ENCODE data around the gene NOD2.
A peak's percentile ranks its signal among the peaks of the same experiment; 100 is the strongest.

NOD2 gene

DNA sequence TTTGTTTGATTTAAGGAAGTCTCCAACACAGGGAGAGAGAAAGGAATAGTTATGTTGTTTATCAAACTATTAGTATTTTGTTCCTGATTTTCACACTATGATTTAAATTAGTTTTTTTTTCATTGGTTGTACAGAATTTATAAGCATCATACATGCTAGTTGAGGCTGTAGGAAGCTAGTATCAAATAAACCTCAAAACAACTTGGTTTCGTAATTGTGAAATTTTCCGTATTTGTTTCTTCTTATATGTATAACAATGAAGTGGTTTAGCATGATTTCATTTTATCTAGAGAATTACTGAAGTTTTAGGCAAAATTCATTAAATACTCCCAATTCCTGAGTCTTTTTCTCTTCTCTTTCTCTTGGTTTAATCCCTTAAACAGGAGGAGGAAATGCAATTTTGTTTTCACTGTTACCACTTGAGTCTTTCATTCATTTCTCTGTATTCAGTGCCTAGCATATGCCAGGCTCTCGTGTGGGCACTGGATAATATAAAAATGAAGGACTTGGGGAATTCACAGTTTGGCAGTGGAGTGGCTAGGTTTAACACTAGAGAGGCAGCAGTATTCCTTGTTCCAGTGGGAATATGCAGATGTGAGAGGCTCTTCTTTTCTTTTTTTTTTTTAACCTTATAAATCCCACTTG is 50.3 kb downstream of the NOD2 start:
- DNase-seq, result no peak

DNA sequence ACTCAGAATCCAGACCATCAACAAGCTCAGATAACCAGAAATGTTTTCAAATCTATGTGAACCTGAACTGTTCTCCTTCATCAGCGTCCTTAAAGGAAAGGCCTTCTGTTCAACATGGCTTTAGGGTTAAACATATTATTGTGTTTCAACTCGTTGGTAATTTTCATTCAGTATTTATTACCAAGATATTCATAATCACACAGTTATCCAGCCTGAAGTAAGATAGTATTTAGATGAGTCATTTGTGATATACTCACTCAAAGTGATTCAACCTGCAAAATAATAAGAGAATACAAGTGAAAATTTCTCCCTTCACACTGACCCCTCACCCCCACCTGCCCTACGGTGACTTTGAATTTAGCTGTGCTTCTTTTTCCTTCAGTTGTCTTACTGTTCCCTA is 51.5 kb downstream of the NOD2 start:
- no peak for DNase-seq

DNA sequence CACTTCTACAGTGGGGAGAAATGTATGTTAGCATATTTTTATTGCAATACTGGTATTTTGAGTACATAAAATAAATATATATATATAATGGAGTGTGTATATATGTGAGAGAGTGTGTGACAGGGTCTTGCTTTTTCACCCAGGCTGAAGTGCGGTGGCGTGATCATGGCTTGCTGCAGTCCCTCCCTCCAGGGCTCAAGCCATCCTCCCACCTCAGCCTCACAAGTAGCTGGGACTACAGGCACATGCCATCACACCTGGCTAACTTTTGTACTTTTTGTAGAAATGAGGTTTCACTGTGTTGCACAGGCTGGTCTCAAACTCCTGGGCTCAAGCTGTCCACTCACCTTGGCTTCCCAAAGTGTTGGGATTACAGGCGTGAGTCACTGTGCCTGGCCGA is 52.5 kb downstream of the NOD2 start:
- DNase-seq, result no peak

DNA sequence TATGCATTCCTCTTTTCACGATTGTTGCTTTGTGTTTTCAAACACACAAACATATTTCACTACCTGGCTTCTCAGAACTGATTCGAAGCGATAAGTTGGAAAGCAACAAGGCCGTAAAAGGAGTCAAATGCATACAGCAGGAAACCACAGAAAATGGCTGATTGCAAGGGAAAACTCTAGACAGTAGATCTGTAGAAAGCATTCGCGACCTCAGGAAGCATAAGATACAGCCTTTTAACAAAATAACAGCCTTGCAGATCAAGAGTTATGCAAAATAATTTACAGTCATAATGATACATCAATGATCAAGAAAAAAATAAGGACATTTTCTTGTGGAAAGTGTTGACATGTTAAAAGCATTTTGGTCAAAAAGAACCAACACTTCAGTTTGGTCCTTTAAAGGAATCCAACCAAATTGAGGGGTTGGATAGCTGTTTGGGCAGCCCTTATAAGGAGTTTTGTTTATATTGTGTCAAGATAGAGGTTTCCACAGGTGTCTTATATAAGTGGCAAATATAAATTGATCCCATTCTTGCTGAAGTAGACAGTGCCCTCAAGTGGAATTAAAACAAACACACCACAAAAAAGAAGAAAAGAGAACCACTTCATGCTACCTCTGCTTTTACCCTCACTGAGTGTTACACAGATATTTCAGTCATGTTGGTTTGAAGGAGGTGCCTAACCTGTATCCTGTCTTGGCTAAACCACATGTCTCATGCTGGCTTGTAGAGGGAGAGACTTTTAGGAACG is 54.0 kb downstream of the NOD2 start:
- DNase-seq, result peak; percentile 4

DNA sequence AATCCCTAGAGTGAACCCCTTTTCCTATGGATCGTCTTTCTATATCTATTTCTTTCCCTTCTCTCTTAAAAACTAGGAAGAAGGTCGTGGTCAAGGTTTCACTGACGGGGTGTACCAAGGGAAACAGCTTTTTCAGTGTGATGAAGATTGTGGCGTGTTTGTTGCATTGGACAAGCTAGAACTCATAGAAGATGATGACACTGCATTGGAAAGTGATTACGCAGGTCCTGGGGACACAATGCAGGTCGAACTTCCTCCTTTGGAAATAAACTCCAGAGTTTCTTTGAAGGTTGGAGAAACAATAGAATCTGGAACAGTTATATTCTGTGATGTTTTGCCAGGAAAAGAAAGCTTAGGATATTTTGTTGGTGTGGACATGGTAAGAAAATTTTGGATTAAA is 58.1 kb downstream of the NOD2 start:
- DNase-seq, result no peak

DNA sequence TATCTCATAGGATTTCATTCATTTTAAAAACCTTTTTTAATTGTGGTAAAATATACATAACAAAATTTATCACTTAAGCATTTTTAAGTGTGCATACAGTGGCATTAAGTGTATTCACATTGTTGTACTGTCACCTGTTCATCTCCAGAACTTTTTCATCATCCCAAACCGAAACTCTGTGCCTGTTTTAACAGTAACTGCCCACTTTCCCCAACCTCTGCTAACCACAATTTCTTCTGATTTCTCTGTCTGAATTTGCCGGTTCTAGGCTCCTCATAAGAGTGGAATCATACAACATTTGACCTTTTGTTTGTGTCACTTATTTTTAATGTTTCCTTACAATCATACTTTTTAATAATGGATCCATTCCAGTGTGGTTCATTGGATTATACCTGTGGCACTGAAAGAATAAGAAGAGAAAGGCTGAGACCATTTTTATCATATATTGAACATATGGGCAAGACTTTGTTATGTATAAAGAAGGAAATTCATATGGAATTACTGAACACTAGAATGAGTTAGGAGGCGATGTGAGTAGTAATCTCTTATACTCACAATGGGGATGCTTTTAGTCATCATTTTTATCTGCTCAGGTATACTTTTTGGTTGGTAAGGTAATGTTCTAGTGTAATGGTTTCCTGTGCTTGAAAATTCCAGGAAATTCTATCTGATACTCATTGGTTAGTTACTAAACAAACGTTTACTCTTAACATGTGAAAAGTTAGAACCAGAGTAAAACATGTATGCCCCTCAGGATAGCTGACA is 59.2 kb downstream of the NOD2 start:
- no peak for DNase-seq

DNA sequence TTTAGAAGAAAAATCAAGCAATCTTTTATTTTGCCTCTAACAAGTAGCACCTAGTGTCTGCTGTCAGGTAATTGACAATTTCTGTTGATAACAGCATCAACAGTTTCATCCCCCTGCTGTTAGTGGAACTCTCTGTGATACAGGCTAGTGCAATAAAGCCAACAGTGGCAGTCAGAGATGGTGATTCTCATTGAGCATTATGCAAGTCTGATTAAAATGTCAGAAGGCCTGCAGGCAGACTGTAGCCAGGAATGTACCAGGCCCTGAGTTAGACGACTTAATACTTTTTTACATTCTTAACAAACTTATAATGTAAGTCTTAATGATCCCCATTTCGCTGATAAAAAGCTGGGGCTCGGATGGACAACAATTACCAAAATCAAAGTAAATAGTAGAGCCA is 63.1 kb downstream of the NOD2 start:
- DNase-seq, result no peak

DNA sequence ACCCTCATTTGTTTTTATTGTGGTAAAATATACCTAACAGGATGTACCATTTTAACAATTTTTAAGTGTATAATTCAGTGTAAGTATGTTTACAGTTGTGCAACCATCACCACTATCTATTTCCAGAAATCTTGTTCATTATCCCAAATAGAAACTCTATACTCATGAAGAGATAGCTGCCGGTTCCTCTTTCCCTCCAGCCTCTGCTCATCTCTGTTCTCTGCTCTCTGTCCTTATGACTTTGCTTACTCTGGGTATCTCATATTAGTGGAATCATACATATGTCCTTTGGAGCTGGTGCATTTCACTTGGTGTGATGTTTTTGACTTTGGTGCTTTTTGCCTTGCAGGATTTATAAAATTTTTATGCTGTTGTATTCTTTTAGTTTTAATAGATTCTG is 67.9 kb downstream of the NOD2 start:
- no peak for DNase-seq

DNA sequence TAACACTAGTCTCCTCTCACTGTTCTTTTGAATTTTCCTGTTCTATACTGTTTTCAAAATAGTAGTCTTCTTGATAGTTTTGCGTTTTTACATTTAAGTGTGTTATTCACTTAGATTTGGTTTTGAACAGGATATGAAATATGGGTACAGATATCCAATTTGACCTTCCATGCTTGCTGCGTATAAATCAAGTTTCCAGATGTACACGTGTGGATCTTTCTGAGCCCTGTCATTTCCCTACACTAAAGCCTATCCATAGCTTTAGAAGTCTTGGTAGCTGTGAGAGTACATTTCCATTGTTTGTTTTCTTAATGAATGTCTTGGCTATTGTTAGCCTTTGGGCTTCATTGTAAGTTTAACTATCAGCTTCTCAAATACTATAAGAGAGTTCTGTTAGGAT is 68.8 kb downstream of the NOD2 start:
- DNase-seq, result no peak

DNA sequence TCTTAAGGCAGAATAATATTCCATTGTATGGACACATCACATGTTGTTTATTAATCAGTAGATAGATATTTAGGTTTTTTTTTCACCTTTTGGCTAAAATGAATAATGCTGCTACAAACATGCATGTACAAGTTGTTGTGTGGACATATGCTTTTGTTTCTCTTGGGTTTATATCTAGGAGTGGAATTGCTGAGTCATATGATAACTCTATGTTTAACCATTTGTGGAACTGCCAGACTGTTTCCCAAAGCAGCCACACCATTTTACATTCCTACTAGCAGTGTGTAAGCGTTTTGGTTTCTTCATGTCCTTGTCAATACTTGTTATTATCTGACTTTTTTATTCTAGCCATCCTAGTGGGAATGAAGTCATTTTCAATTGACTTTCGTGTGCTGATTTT is 69.8 kb downstream of the NOD2 start:
- no peak for DNase-seq

DNA sequence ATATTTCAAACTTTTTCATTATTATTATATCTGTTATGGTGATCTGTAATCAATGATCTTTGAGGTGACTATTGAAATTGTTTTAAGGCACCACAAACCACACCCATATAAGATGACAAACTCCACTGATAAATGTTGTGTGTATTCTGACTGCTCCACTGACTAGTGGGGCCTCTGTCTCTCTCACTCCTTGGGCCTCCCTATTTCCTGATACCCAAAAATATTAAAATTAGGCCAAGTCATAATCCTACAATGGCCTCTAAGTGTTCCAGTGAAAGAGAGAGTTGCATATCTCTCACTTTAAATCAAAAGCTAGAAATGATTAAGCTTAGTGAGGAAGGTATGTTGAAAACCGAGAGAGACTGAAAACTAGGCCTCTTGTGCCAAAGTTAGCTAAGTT is 71.9 kb downstream of the NOD2 start:
- DNase-seq, result no peak

DNA sequence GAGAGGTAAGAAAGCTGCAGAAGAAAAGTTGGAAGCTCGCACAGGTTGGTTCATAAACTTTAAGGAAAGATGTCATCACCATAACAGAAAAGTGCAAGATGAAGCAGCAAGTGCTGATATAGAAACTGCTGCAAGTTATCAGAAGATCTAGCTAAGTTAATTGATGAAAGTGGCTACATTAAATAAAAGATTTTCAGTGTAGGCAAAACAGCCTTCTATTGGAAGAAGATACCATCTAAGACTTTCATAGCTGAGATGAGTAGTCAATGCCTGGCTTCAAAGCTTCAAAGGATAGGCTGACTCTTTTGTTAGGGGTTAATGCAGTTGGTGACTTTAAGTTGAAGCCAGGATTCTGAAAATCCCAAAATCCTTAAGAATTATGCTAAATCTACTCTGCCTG is 72.5 kb downstream of the NOD2 start:
- DNase-seq, result no peak

DNA sequence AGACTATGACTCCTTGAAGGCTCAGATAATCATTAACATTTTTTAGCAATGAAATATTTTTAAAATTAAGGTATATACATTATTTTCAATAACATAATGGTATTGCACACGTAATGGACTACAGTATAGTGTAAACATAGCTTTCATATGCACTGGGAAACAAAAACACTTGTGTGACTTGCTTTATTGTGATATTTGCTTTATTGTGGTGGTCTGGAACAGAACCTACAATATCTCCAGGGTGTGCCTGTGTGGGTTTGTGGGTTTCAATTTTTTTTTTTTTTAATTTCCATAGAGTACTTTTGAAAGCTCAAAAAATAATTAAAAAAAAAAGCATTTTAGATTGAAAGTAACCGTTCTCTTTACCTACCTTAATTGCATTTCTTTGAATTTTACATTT is 73.8 kb downstream of the NOD2 start:
- DNase-seq, result no peak

DNA sequence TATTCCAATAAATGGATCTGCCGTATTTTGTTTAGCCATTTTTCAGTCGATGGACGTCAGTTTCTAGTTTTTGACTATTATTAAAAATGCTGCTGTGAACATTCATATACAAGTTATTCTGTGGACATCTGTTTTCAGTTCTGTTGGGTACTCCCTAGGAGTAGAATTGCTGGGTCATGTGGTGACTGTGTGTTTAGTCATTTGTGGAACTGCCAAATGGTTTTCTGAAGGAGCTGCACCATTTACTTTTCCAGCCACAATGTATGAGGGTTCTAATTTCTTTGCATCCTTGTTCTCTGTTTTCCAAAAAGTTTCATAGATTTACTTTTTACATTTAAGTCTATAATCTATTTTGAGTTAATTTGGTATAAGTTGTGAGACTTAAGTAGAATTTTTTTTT is 78.0 kb downstream of the NOD2 start:
- DNase-seq, result no peak

DNA sequence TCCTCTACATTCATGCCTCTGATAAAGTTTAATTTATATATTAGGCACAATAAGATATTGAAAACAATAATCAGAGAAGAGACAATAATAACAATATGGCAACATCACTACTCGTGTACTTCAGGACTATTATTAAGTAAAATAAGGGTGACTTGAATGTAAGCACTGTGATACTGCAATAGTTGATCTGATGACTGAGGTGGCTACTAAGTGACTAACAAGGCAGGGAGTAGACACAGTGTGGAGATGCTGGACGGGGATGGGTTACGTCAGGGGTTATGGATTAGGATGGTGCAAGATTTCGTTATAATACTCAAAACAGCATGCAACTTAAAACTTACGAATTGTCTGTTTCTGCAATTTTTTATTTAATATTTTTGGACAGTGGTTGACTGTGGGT is 81.0 kb downstream of the NOD2 start:
- DNase-seq, result no peak

DNA sequence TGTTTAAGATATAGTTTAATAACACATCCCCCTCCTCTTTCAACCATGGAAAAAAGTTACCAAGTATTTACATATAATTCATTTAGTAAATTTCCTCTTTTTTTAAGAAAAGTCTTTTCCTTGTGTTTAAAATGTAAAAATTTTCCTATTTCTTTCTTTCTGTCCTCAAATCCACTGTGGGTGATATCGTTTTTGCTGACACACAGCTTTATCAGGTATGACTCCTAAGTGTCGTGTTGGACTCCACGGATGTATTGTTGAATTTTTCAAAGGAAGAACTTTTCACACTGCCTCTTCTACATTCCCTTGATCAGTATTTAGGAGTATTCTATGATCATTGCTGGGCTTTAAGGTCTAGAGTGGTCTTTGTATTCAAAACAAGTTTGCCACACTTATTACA is 81.6 kb downstream of the NOD2 start:
- DNase-seq, result no peak

DNA sequence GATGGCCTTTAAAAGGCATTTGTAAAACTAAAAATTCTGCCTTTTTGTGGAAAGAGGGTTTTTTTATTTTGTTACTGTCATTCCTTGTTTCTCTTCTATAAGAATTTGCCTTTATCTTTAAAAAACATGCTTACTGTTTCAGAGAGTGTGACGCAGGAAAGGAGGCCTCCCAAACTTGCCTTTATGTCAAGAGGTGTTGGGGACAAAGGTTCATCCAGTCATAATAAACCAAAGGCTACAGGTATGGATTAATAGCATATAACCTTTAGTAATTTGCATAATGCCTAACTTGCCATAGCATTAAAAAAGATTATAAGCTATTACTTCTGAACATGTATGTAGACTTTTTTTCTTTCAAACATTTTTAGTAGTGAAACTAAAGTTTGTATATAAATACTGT is 82.6 kb downstream of the NOD2 start:
- no peak for DNase-seq

DNA sequence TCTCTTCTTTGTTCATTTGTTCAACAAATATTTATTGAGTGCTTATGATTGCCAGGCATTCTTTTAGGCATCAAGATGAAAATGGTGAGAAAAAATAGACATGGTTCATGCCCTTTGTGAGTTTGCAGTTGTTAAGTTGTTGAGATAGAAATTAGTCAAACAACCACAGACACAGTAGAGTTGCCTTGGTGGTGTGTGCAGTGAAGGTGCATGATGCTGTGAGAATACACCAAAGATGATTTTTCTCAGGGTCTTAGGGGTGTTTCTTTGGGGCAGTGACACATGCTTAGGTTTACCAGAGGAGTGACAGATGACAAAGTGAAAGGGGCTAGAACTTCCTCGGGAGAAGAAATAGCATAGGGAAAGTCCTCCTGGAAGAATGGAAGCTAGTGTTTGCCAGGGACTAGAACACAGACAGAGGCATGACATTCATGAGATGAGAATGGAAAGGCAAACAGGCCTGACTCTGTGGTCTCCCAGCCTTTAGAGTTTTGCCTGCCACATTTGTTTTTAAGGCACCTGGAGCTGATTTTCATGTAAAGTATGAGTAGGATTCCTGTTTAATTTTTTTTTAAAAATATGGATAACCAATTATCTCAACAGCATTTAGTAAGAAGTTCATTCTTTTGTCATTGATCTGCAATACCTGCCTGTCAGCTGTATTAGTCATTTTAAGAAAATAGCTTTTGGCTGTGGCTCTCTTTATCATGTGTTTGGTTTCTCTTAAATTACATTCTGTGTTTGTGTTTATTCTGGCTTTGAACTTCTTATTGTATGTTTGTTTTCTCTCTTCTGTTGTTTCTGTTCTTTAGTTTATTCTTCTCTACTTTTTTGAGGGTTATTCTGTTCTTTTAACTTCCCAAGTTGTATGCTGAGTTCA is 85.1 kb downstream of the NOD2 start:
- DNase-seq, result no peak

DNA sequence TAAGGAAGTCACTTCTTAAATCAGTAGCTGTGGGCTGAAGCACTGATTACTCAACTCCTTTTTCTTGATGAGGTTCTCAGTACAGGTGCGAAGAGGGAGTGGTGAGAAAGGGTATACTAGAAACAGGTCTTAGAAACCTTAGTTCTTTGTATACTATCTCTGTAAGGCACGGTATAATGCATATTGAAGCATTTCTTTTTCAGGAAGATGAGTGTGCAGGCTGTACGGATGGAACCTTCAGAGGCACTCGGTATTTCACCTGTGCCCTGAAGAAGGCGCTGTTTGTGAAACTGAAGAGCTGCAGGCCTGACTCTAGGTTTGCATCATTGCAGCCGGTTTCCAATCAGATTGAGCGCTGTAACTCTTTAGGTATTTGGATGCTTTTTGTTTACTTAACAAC is 87.6 kb downstream of the NOD2 start:
- no peak for DNase-seq

DNA sequence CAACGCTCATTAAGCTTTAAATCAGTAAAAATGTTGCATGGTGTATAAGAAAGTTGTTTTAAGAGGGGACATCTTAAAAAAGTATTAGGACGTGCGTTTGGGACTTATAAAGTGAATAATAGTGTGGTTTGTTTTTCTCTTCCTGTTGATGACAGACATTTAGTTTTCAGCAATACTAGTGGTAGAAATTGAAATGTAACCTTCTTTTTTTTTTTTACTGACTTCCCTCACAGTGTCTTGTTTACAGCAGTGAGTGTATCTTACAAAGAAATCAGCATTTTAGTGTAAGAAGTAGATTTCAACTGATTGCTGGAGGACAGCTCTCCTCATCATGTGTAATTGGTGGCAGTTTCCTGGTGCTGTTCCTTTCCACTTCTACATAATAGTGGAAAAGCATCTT is 88.1 kb downstream of the NOD2 start:
- no peak for DNase-seq

Measured in NCI-H1092 treated with DMSO at 0.1 percent for 48 hours (cell line).